OCI-LY7 (cell line): ENCODE results near the gene LRRC7. TPM values are rescaled to one million over a fixed set of nuclear protein-coding genes. Genes with fewer than 3 reads are reported as not detected.

ENCODE experiments used
- Bru-seq: library from RNA; stranded (reverse); fragments of 400-500 nt; gene quantifications from one replicate; lab custom pipeline; 2021; lab: Mats Ljungman, UMichigan
- BruChase-seq, 2 experiments: library from RNA; stranded (reverse); fragments of 400-500 nt; gene quantifications; one replicate each; lab custom pipeline; 2021; lab: Mats Ljungman, UMichigan
- BruUV-seq: library from RNA; stranded (reverse); fragments of 400-500 nt; replicated peaks from 2 replicates; lab custom pipeline; 2021; lab: Mats Ljungman, UMichigan
- CTCF ChIA-PET: fragments of 300-600 bp; sonication (Branson Sonifier 250); formaldehyde crosslinking; loops from one replicate; lab custom pipeline; 2022; ENCODE audit warnings: antibody characterized with exemption; ENCODE audit not compliant: unreplicated experiment; lab: Charles Lee
- POLR2A ChIA-PET: fragments of 300-600 bp; sonication (Branson Sonifier 250); formaldehyde crosslinking; loops from one replicate; lab custom pipeline; 2022; ENCODE audit warnings: antibody characterized with exemption; lab: Charles Lee
- DNase-seq: peaks from one replicate; pipeline ENCODE4 v3.0.0-alpha.2; 2015; ENCODE audit warnings: low spot score
- H2AFZ ChIP-seq: fragments of 200-600 bp; sonication (generic), shearing (Covaris generic); 2 replicates; pipeline ENCODE4 v1.6.1; 2014; ENCODE audit warnings: mild to moderate bottlenecking, antibody characterized with exemption, low read length, moderate library complexity
- H3K27ac ChIP-seq: fragments of 200-600 bp; sonication (generic); 2 replicates; pipeline ENCODE4 v1.5.1; 2014; ENCODE audit warnings: mixed run types, low read depth, mild to moderate bottlenecking, moderate library complexity, low read length, inconsistent platforms; ENCODE audit not compliant: poor library complexity, severe bottlenecking
- H3K36me3 ChIP-seq: fragments of 200-600 bp; sonication (generic); 2 replicates; pipeline ENCODE4 v1.6.1; 2014; ENCODE audit warnings: mild to moderate bottlenecking, antibody characterized with exemption, low read length, moderate library complexity, mixed read lengths; ENCODE audit not compliant: insufficient read depth
- H3K4me1 ChIP-seq: fragments of 200-600 bp; sonication (generic); 2 replicates; pipeline ENCODE4 v1.5.1; 2014; ENCODE audit warnings: mild to moderate bottlenecking, low read length; ENCODE audit not compliant: insufficient read depth, poor library complexity, severe bottlenecking
- H3K4me2 ChIP-seq: fragments of 200-600 bp; sonication (generic); 2 replicates; pipeline ENCODE4 v1.6.1; 2014; ENCODE audit warnings: mild to moderate bottlenecking, low read length
- H3K4me3 ChIP-seq: fragments of 200-600 bp; sonication (generic); 2 replicates; pipeline ENCODE4 v1.5.1; 2014; ENCODE audit warnings: mild to moderate bottlenecking, low read depth, low read length; ENCODE audit not compliant: poor library complexity, severe bottlenecking
- H3K79me2 ChIP-seq: fragments of 200-600 bp; sonication (generic); 2 replicates; pipeline ENCODE4 v1.6.1; 2016; ENCODE audit warnings: low read depth, mild to moderate bottlenecking, low read length, moderate library complexity, mixed read lengths; ENCODE audit not compliant: insufficient read depth
- H3K9me2 ChIP-seq: fragments of 200-600 bp; sonication (generic); 2 replicates; pipeline ENCODE4 v1.6.1; 2016; ENCODE audit warnings: mild to moderate bottlenecking, low read length, mixed read lengths; ENCODE audit not compliant: insufficient read depth
- H3K9me3 ChIP-seq: fragments of 200-600 bp; sonication (generic); 2 replicates; pipeline ENCODE4 v1.6.1; 2014; ENCODE audit warnings: mild to moderate bottlenecking, mixed run types, low read length, mixed read lengths
- H4K20me1 ChIP-seq: fragments of 200-600 bp; sonication (generic); 2 replicates; pipeline ENCODE4 v1.6.1; 2014; ENCODE audit warnings: mild to moderate bottlenecking, antibody characterized with exemption, low read length, moderate library complexity, mixed read lengths; ENCODE audit not compliant: insufficient read depth
- EZH2phosphoT487 ChIP-seq: fragments of 200-600 bp; sonication (generic); IDR thresholded peaks from 2 replicates; pipeline ENCODE4 v1.6.1; 2018; ENCODE audit warnings: low read depth, borderline replicate concordance, mild to moderate bottlenecking, mixed run types, antibody characterized with exemption, low read length, moderate library complexity, mixed read lengths
- intact Hi-C: fragments of 100-400 bp; cut with micrococcal nuclease; formaldehyde crosslinking; loops from one replicate; pipeline ENCODE4 v1.10.0; 2022; ENCODE audit not compliant: unreplicated experiment
- long read RNA-seq: library from polyadenylated mRNA; stranded (forward); transcript quantifications from one replicate; pipeline ENCODE4 v2.0.0, GENCODE V29; 2022
- total RNA-seq, 2 experiments: library from RNA; depleted of rRNA in 1 of 2; stranded (reverse); fragments of >200 nt in 1 of 2; shearing (Covaris generic) in 1 of 2; gene quantifications; 2 replicates each; pipeline ENCODE4 v1.2.3, GENCODE V29; 2014 to 2022
- TF ChIP-seq, protein P1 (sequence below): fragments of 200-600 bp; sonication (generic); conservative IDR thresholded peaks from 2 replicates; pipeline ENCODE4 v1.5.1; 2014; ENCODE audit warnings: mild to moderate bottlenecking, antibody characterized with exemption, low read length, moderate library complexity, mixed read lengths

Gene LRRC7
- not detected in 2 replicates for total RNA-seq (2014; rRNA removed; shearing (Covaris generic))
- not detected in 2 replicates for total RNA-seq (2022)
- Bru-seq, nascent RNA, result percentile 1 among the genes with signal in this experiment
- percentile 2 among the genes with signal in this experiment for BruChase-seq, experiment 1, labeled RNA remaining after a 6-hour chase
- percentile 2 among the genes with signal in this experiment for BruChase-seq, experiment 2, labeled RNA remaining after a 2-hour chase
- long read RNA-seq, partial matches to known transcripts, result 0 of 34 reads
- long read RNA-seq, other reads (novel, unspliced or antisense), result 34 of 34 reads

DNA sequence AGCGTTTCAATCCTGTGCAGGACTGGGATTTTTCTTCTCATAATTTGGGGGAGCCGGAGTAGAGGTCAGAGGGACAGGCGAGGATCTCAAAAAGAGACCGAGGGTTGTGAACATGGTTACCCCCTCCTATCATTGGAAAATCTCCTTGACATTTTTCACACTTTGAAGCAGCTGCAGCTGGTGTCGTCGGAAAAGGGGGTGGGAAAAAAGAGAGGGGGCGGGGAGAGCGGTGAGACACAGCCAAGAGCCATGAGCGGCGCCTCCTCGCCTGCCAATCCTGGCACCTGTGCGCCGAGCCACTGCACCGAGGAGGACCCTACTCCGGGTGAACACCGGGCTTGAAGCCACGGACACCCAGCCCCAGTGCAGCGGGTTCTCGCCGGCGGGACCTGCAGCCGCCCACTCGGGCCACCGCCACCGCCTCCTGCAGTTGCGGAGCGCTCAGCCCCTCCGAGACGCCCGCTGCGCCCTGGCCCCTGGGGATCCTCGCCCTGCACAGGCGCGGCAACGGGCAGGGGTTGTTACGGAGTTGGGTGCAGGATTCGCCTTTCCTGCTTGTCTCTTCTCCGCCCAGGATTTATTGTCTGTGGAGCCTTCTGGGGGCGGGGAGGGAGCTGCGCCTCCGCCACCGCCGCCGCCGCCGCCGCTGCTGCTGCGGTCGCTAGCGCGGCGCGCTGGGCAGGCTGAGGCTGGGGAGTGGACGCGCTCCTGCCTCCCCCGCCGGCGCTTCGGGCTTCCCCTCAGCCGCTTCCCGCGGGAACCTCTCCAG lies at the start of gene LRRC7:
LRRC7 (plus strand) TSS at position 271 of the 769 bp plus-strand sequence. CDS start 718 bp downstream, outside the sequence.
- TF ChIP-seq, protein P1, sequence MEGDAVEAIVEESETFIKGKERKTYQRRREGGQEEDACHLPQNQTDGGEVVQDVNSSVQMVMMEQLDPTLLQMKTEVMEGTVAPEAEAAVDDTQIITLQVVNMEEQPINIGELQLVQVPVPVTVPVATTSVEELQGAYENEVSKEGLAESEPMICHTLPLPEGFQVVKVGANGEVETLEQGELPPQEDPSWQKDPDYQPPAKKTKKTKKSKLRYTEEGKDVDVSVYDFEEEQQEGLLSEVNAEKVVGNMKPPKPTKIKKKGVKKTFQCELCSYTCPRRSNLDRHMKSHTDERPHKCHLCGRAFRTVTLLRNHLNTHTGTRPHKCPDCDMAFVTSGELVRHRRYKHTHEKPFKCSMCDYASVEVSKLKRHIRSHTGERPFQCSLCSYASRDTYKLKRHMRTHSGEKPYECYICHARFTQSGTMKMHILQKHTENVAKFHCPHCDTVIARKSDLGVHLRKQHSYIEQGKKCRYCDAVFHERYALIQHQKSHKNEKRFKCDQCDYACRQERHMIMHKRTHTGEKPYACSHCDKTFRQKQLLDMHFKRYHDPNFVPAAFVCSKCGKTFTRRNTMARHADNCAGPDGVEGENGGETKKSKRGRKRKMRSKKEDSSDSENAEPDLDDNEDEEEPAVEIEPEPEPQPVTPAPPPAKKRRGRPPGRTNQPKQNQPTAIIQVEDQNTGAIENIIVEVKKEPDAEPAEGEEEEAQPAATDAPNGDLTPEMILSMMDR, result no peak
- no peak for TF ChIP-seq EZH2phosphoT487

GRCh38 chr1:69519006-69519405 lies 48.7 kb upstream of the LRRC7 start:
- no peaks in the 10 kb centered on the region for H3K79me2 ChIP-seq
- H3K9me2 ChIP-seq, result no peaks in the 10 kb centered on the region
- no peaks in the 10 kb centered on the region for H3K4me1 ChIP-seq
- intact Hi-C loops, result no loop called here
- ChIA-PET CTCF (no interaction called here), POLR2A (interaction anchor here (0.6 to 0.7 kb wide), 2 partner anchors 87 to 1217 kb away, joined by 3 read pairs; no protein-coding TSS in a partner anchor)
- TF ChIP-seq EZH2phosphoT487, result no peak
- TF ChIP-seq, protein P1, result no peak
- H3K4me3 ChIP-seq, result no peak overlapping the region
- no peak for DNase-seq
- no peaks in the 10 kb centered on the region for H4K20me1 ChIP-seq
- no peak overlapping the region for H2AFZ ChIP-seq
- no peaks in the 10 kb centered on the region for H3K36me3 ChIP-seq
- H3K9me3 ChIP-seq, result no peaks in the 10 kb centered on the region
- no peak overlapping the region for H3K4me2 ChIP-seq
- BruUV-seq, result no TSS peak
- no peak overlapping the region for H3K27ac ChIP-seq

More for the DNA sequence above, at the start of gene LRRC7:
- H3K4me1 ChIP-seq, result no peaks in the 10 kb centered on the region
- H3K9me3 ChIP-seq, result no peaks in the 10 kb centered on the region
- H3K9me2 ChIP-seq, result no peaks in the 10 kb centered on the region
- POLR2A ChIA-PET, result no interaction called here
- no peak within 1 kb of the TSS for H3K4me3 ChIP-seq
- H2AFZ ChIP-seq, result no peak within 1 kb of the TSS
- no peak within 1 kb of the TSS for H3K27ac ChIP-seq
- H3K4me2 ChIP-seq, result no peak within 1 kb of the TSS
- no peaks in the 10 kb centered on the region for H3K36me3 ChIP-seq
- no peak for DNase-seq
- BruUV-seq, result no TSS peak
- CTCF ChIA-PET, result no interaction called here
- intact Hi-C loops, result no loop called here
- no peaks in the 10 kb centered on the region for H4K20me1 ChIP-seq
- H3K79me2 ChIP-seq, result no peaks in the 10 kb centered on the region
